ENCODE data around the gene CRYZL1. TPM values are rescaled to one million over a fixed set of nuclear protein-coding genes. Genes with fewer than 3 reads are reported as not detected.

The CRYZL1 gene
- total RNA-seq, 1 experiment from 2014 or later: 43.0 TPM

- ChIA-PET POLR2A (no interaction called here), CTCF (no interaction called here), RAD21 (ENCODE audit: low non-redundant PET in 1 of 2, low total read pairs in 2 of 2, uncharacterized antibody in 2 of 2, unreplicated experiment in 2 of 2) (no interaction called here)
- TSS peak; percentile 3 for BruUV-seq (replicated peaks)
- Histone ChIP-seq H4K20me1 (ENCODE audit: insufficient read depth) (peaks cover 16% of the 10 kb centered on the region; the same call in 1 of the 2 replicates), H3K9ac (ENCODE audit: low read length) (no peak overlapping the region), H3K4me3 (replicated peaks in 1 of 2; ENCODE audit: low read depth in 1 of 2, low read length in 2 of 2) (no peak overlapping the region), H3K4me1 (ENCODE audit: control insufficient read depth in 1 of 2, insufficient read depth in 2 of 2, low read length in 2 of 2) (no peaks in the 10 kb centered on the region), H2AFZ (ENCODE audit: low read depth, low read length, poor library complexity, severe bottlenecking) (no peak overlapping the region), H3K36me3 (ENCODE audit: control insufficient read depth in 1 of 2, insufficient read depth in 2 of 2, low read length in 2 of 2) (peaks cover 60 to 69% of the 10 kb centered on the region in 2 experiments), H3K27me3 (ENCODE audit: insufficient read depth, low read length) (no peaks in the 10 kb centered on the region), H3K9me2 (ENCODE audit: insufficient read depth) (no peaks in the 10 kb centered on the region), H3K79me2 (ENCODE audit: insufficient read depth, low read length) (peaks cover 94% of the 10 kb centered on the region), H3K9me3 (ENCODE audit: control insufficient read depth in 1 of 2, insufficient read depth in 1 of 2, low read depth in 1 of 2, low read length in 2 of 2) (no peaks in the 10 kb centered on the region), H3K27ac (ENCODE audit: low read depth, low read length) (no peak overlapping the region), H3K4me2 (ENCODE audit: low read length) (no peak overlapping the region)
- intact Hi-C loops (cut with micrococcal nuclease): no loop called here
- TF ChIP-seq TCF7L2 (IDR thresholded peaks at IDR 0.05; ENCODE audit: borderline replicate concordance, extremely low read depth, insufficient read depth, insufficient read length) (no peak), SRF (IDR thresholded peaks at IDR 0.05; ENCODE audit: low read depth) (no peak), POLR2AphosphoS5 (IDR thresholded peaks at IDR 0.05; ENCODE audit: low read depth, low read length) (no peak), ZNF274 (IDR thresholded peaks at IDR 0.05; ENCODE audit: low read depth, low read length) (no peak), SIN3A (IDR thresholded peaks at IDR 0.05; ENCODE audit: low read depth) (no peak), SP1 (IDR thresholded peaks at IDR 0.05; ENCODE audit: low read depth) (no peak)
- ATAC-seq (no peak), DNase-seq (ENCODE audit: low read depth, low spot score) (no peak)
These were observed 71.5 kb downstream of the CRYZL1 start for GRCh38 chr21:33569991-33570390.

- peaks cover 50 to 65% of the 10 kb centered on the region in 2 experiments for H3K36me3 ChIP-seq (ENCODE audit: control insufficient read depth in 1 of 2, insufficient read depth in 2 of 2, low read length in 2 of 2)
- H3K9me3 ChIP-seq (ENCODE audit: control insufficient read depth in 1 of 2, insufficient read depth in 1 of 2, low read depth in 1 of 2, low read length in 2 of 2): no peaks in the 10 kb centered on the region
- no peak overlapping the region for H3K9ac ChIP-seq (ENCODE audit: low read length)
- H3K9me2 ChIP-seq (ENCODE audit: insufficient read depth): no peaks in the 10 kb centered on the region
- H4K20me1 ChIP-seq (ENCODE audit: insufficient read depth): peaks cover 23% of the 10 kb centered on the region; the same call in 1 of the 2 replicates
- BruUV-seq (replicated peaks): no TSS peak
- no peak overlapping the region for H3K4me2 ChIP-seq (ENCODE audit: low read length)
- ChIA-PET POLR2A (no interaction called here), CTCF (no interaction called here), RAD21 (ENCODE audit: low non-redundant PET in 1 of 2, low total read pairs in 2 of 2, uncharacterized antibody in 2 of 2, unreplicated experiment in 2 of 2) (no interaction called here)
- peaks cover 93% of the 10 kb centered on the region for H3K79me2 ChIP-seq (ENCODE audit: insufficient read depth, low read length)
- no peak for TF ChIP-seq CBX3 (IDR thresholded peaks at IDR 0.05; ENCODE audit: low read depth)
- TF ChIP-seq EZH2 (IDR thresholded peaks at IDR 0.05): no peak
- no peak for TF ChIP-seq ZFX (IDR thresholded peaks at IDR 0.05)
- ATAC-seq (no peak), DNase-seq (ENCODE audit: low read depth, low spot score) (no peak)
- H3K4me1 ChIP-seq (ENCODE audit: control insufficient read depth in 1 of 2, insufficient read depth in 2 of 2, low read length in 2 of 2): no peaks in the 10 kb centered on the region
- H3K27me3 ChIP-seq (ENCODE audit: insufficient read depth, low read length): no peaks in the 10 kb centered on the region
- no peak overlapping the region for H3K27ac ChIP-seq (ENCODE audit: low read depth, low read length)
- intact Hi-C loops (cut with micrococcal nuclease): no loop called here
- H3K4me3 ChIP-seq (replicated peaks in 1 of 2; ENCODE audit: low read depth in 1 of 2, low read length in 2 of 2): no peak overlapping the region
- no peak overlapping the region for H2AFZ ChIP-seq (ENCODE audit: low read depth, low read length, poor library complexity, severe bottlenecking)
These were observed 73.1 kb downstream of the CRYZL1 start for GRCh38 chr21:33568448-33568847.

Measured in HCT116 (cell line).